WTC11 (cell line): ENCODE data around the gene TRIM13.

Source experiments
- CTCF ChIP-seq: fragments of 200-600 bp; IDR thresholded peaks from 2 replicates; pipeline ENCODE4 v1.8.0; 2022; ENCODE audit warnings: antibody characterized with exemption
- TF ChIP-seq, protein P1 (sequence below): sonication (generic); formaldehyde crosslinking; IDR thresholded peaks from 2 replicates; pipeline ENCODE4 v1.8.1; 2023; ENCODE audit warnings: mild to moderate bottlenecking, missing genetic modification reagents
- TF ChIP-seq, protein P2 (sequence below): sonication (generic); formaldehyde crosslinking; IDR thresholded peaks from 2 replicates; pipeline ENCODE4 v1.8.1; 2022; ENCODE audit warnings: missing genetic modification reagents, borderline replicate concordance

DNA sequence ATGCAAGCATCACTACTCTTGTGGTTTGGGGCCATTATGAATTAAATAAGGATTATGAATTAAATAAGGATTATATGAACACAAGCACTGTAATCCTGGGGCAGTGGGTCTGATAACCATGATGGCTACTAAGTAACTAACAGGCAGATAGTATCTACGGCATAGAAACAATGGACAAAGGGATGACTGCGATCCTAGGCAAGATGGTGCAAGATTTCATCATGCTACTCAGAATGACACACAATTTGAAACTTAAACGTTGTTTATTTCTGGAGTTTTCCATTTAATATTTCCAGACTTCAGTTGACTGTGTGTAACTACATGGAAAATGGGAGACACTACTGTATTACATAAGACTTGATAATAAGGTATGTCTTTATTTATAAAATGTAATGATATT is 33.5 kb downstream of the TRIM13 start:
- TF ChIP-seq, protein P1, sequence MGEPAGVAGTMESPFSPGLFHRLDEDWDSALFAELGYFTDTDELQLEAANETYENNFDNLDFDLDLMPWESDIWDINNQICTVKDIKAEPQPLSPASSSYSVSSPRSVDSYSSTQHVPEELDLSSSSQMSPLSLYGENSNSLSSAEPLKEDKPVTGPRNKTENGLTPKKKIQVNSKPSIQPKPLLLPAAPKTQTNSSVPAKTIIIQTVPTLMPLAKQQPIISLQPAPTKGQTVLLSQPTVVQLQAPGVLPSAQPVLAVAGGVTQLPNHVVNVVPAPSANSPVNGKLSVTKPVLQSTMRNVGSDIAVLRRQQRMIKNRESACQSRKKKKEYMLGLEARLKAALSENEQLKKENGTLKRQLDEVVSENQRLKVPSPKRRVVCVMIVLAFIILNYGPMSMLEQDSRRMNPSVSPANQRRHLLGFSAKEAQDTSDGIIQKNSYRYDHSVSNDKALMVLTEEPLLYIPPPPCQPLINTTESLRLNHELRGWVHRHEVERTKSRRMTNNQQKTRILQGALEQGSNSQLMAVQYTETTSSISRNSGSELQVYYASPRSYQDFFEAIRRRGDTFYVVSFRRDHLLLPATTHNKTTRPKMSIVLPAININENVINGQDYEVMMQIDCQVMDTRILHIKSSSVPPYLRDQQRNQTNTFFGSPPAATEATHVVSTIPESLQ (CRISPR knock-in tag), result no peak
- no peak for TF ChIP-seq CTCF
- TF ChIP-seq, protein P2, sequence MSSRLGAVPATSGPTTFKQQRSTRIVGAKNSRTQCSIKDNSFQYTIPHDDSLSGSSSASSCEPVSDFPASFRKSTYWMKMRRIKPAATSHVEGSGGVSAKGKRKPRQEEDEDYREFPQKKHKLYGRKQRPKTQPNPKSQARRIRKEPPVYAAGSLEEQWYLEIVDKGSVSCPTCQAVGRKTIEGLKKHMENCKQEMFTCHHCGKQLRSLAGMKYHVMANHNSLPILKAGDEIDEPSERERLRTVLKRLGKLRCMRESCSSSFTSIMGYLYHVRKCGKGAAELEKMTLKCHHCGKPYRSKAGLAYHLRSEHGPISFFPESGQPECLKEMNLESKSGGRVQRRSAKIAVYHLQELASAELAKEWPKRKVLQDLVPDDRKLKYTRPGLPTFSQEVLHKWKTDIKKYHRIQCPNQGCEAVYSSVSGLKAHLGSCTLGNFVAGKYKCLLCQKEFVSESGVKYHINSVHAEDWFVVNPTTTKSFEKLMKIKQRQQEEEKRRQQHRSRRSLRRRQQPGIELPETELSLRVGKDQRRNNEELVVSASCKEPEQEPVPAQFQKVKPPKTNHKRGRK (CRISPR knock-in tag), result no peak
